Ascending aorta (tissue), 2 donors: ENCODE results near the gene KRT40. TPM values are rescaled to one million over a fixed set of nuclear protein-coding genes. Genes with fewer than 3 reads are reported as not detected.

Source experiments
- DNase-seq, 2 donors: peaks; one replicate each; pipeline ENCODE4 v3.0.0-alpha.2; 2019; ENCODE audit warnings: low spot score in 2 of 2
- H3K27ac ChIP-seq, 2 donors: fragments of 200-600 bp; sonication (generic); one replicate each; pipeline ENCODE4 v1.5.1; 2016 to 2017; ENCODE audit warnings: mild to moderate bottlenecking in 1 of 2
- H3K27me3 ChIP-seq: fragments of 200-600 bp; sonication (generic); one replicate; pipeline ENCODE4 v1.5.1; 2017
- H3K36me3 ChIP-seq, 2 donors: fragments of 200-600 bp; sonication (generic); one replicate each; pipeline ENCODE4 v1.5.1; 2016
- H3K4me1 ChIP-seq, 2 donors: fragments of 200-600 bp; sonication (generic); one replicate each; pipeline ENCODE4 v1.5.1; 2016 to 2017; ENCODE audit warnings: mild to moderate bottlenecking in 1 of 2
- H3K4me3 ChIP-seq, 2 donors: fragments of 200-600 bp; sonication (generic); one replicate each; pipeline ENCODE4 v1.5.1; 2016 to 2017; ENCODE audit warnings: mild to moderate bottlenecking in 1 of 2
- H3K9me3 ChIP-seq, 2 donors: fragments of 200-600 bp; sonication (generic); one replicate each; pipeline ENCODE4 v1.5.1; 2016
- CTCF ChIP-seq, 3 experiments: fragments of 200-600 bp in 2 of 3; fragments of 450-650 bp in 1 of 3; sonication (generic) in 2 of 3; IDR thresholded peaks; one replicate each; pipeline ENCODE4 v1.5.1; 2016 to 2019; ENCODE audit warnings: antibody characterized with exemption in 3 of 3, mild to moderate bottlenecking in 1 of 3, moderate library complexity in 1 of 3
- intact Hi-C: fragments of 100-400 bp; cut with DNase I; formaldehyde crosslinking; loops from one replicate; pipeline ENCODE4 v1.15.1; 2023
- total RNA-seq: library from RNA; depleted of rRNA; stranded (reverse); fragments of >200 nt; gene quantifications from one replicate; pipeline ENCODE4 v1.1.0, GENCODE V29; 2016

KRT40 gene
- total RNA-seq, 1 donor from 2014 or later, result not detected

GRCh38 chr17:41019415-41019814 lies 35.3 kb upstream of the KRT40 start:
- no peak overlapping the region for H3K4me3 ChIP-seq
- no peaks in the 10 kb centered on the region for H3K4me1 ChIP-seq
- intact Hi-C loops, result no loop called here
- H3K27me3 ChIP-seq, result no peaks in the 10 kb centered on the region
- no peak for TF ChIP-seq CTCF (IDR thresholded peaks at IDR 0.05)
- no peaks in the 10 kb centered on the region for H3K9me3 ChIP-seq
- DNase-seq, result no peak
- no peak overlapping the region for H3K27ac ChIP-seq
- no peaks in the 10 kb centered on the region for H3K36me3 ChIP-seq

GRCh38 chr17:41018541-41018940 lies 34.4 kb upstream of the KRT40 start:
- no peak for DNase-seq
- H3K36me3 ChIP-seq, result no peaks in the 10 kb centered on the region
- intact Hi-C loops, result no loop called here
- no peaks in the 10 kb centered on the region for H3K4me1 ChIP-seq
- no peaks in the 10 kb centered on the region for H3K27me3 ChIP-seq
- no peak overlapping the region for H3K27ac ChIP-seq
- H3K4me3 ChIP-seq, result no peak overlapping the region
- H3K9me3 ChIP-seq, result no peaks in the 10 kb centered on the region
- TF ChIP-seq CTCF (IDR thresholded peaks at IDR 0.05), result no peak

GRCh38 chr17:41016578-41017215 lies 32.6 kb upstream of the KRT40 start:
- Histone ChIP-seq H3K27me3 (no peaks in the 10 kb centered on the region), H3K9me3 (no peaks in the 10 kb centered on the region), H3K4me3 (no peak overlapping the region), H3K27ac (no peak overlapping the region), H3K36me3 (no peaks in the 10 kb centered on the region), H3K4me1 (no peaks in the 10 kb centered on the region)
- intact Hi-C loops, result no loop called here
- no peak for DNase-seq
- TF ChIP-seq CTCF (IDR thresholded peaks at IDR 0.05), result no peak

DNA sequence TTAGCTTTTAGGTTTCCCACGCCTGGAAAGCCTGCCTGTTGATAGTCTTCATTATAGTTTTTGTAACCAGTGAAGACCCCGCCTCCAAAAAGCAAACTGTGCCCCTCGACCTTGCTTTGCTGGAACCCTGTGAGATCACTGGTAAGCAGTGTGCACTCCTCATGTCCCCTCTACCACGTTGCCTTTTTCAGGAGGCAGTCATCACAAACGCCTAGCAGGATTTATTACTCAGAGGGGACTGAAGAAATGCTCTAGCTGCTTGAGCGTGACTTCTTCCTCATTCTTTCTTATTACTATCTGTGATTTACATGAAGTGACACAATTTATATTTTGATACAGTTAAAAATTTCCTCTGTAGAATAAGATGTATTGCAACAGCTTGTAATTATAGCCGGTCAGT lies 31.3 kb upstream of the KRT40 start:
- H3K36me3 ChIP-seq, result no peaks in the 10 kb centered on the region
- H3K9me3 ChIP-seq, result no peaks in the 10 kb centered on the region
- intact Hi-C loops, result no loop called here
- no peak for TF ChIP-seq CTCF (IDR thresholded peaks at IDR 0.05)
- no peak overlapping the region for H3K27ac ChIP-seq
- DNase-seq, result no peak
- H3K4me3 ChIP-seq, result no peak overlapping the region
- H3K27me3 ChIP-seq, result no peaks in the 10 kb centered on the region
- H3K4me1 ChIP-seq, result no peaks in the 10 kb centered on the region

DNA sequence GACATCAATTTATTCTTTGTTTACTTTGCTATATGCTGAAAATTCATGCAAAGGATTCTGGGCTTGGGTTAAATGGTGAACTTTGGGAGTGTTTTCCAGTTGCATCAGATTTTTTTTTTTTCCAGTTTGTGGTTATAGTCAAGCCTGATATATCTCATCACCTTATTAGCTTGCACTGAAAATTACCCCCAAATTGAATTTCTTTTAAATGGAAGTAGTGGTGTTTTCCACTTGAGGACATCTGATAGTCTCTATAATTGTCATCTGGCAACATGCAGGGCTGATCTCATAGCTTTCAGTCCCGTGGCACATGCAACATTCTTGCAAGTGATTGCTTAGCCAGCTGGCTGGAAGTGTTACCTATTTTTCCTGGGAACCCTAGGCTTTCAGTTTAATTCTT lies 29.5 kb upstream of the KRT40 start:
- DNase-seq, result no peak
- Histone ChIP-seq H3K4me3 (no peak overlapping the region), H3K36me3 (no peaks in the 10 kb centered on the region), H3K27ac (no peak overlapping the region), H3K4me1 (no peaks in the 10 kb centered on the region), H3K27me3 (no peaks in the 10 kb centered on the region), H3K9me3 (no peaks in the 10 kb centered on the region)
- TF ChIP-seq CTCF (IDR thresholded peaks at IDR 0.05), result no peak
- intact Hi-C loops, result no loop called here

- Histone ChIP-seq H3K27me3 (no peaks in the 10 kb centered on the region), H3K9me3 (no peaks in the 10 kb centered on the region), H3K36me3 (no peaks in the 10 kb centered on the region), H3K27ac (no peak overlapping the region), H3K4me1 (no peaks in the 10 kb centered on the region), H3K4me3 (no peak overlapping the region)
- intact Hi-C loops, result no loop called here
- DNase-seq, result no peak
- TF ChIP-seq CTCF (IDR thresholded peaks at IDR 0.05), result no peak
Measured at GRCh38 chr17:41013181-41013580, 29.1 kb upstream of the KRT40 start.
